Keratinocyte (primary cell): Measurements from ENCODE around the gene PTPRN2.

Source experiments
- EZH2 ChIP-seq: IDR thresholded peaks from one replicate; pipeline ENCODE4 v1.6.1; 2012; ENCODE audit warnings: inconsistent platforms, mild to moderate bottlenecking, low read length, moderate library complexity
- TF ChIP-seq, protein P1 (sequence below), 3 experiments: IDR thresholded peaks in 1 of 3; conservative IDR thresholded peaks in 1 of 3; optimal IDR thresholded peaks in 1 of 3; 2 replicates in 2 of 3; 3 replicates in 1 of 3; pipeline versions ENCODE3 to v1.5.1; 2011; ENCODE audit warnings: low read length in 3 of 3, mild to moderate bottlenecking in 3 of 3, moderate library complexity in 2 of 3, control low read depth in 1 of 3, inconsistent platforms in 1 of 3; ENCODE audit not compliant: insufficient read depth in 2 of 3; ENCODE audit errors: extremely low read depth in 1 of 3

DNA sequence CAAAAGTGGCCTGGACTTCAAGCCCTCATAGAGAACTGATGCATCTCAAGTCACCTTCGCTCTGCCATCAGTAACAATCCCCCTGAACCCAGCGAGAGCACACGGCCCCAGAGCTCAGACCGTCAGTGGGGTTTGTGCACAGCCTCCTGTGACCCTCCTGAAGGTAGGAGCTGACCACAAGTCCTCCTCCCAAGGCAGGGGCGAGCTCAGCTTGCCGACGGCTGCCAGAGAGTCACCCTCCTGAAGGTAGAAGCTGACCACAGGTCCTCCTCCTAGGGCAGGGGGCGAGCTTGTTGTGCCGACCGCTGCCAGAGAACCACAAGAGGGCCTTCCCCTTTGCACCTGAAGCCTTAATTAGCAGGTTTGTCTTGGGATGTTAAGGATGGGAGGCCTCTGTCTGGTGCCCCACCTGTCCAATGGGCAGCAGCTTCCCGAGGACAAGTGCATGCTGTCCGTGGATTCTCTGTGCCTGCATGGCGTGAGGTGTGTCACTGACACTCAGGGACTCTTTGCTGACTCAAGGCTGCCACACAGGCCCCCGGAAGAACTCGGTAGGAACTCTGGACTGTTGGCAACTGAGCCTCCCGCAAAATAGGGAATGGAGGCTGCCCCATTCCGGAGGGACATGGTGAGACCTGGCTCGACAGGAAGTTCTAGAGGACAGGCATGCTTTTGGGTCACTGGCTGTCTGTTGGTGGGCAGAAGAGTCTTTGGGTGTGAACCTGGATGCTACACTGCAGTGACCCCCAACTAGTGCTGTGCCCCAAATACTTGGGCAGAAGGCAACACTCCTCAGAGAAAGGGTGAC, 763.4 kb downstream of the PTPRN2 start:
- TF ChIP-seq, protein P1, sequence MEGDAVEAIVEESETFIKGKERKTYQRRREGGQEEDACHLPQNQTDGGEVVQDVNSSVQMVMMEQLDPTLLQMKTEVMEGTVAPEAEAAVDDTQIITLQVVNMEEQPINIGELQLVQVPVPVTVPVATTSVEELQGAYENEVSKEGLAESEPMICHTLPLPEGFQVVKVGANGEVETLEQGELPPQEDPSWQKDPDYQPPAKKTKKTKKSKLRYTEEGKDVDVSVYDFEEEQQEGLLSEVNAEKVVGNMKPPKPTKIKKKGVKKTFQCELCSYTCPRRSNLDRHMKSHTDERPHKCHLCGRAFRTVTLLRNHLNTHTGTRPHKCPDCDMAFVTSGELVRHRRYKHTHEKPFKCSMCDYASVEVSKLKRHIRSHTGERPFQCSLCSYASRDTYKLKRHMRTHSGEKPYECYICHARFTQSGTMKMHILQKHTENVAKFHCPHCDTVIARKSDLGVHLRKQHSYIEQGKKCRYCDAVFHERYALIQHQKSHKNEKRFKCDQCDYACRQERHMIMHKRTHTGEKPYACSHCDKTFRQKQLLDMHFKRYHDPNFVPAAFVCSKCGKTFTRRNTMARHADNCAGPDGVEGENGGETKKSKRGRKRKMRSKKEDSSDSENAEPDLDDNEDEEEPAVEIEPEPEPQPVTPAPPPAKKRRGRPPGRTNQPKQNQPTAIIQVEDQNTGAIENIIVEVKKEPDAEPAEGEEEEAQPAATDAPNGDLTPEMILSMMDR (optimal IDR thresholded peaks at IDR 0.05 in 1 of 3, IDR thresholded peaks at IDR 0.05 in 1 of 3, conservative IDR thresholded peaks at IDR 0.05 in 1 of 3; ENCODE audit: extremely low read depth in 1 of 3, insufficient read depth in 2 of 3, low read length in 3 of 3): no peak
- TF ChIP-seq EZH2: no peak
